Measurements from ENCODE around the gene CACNA1C.

- TF ChIP-seq CTCF (IDR thresholded peaks at IDR 0.05) (no peak), EP300 (IDR thresholded peaks at IDR 0.05) (no peak), POLR2A (IDR thresholded peaks at IDR 0.05) (no peak)
Observed at GRCh38 chr12:2011643-2012607, 40.9 kb upstream of the CACNA1C start.

Measured in tibial nerve (tissue), 4 donors.